Amniotic stem cell (primary cell): Measurements from ENCODE around the gene GPR63.
"Not testable (repeated sequence)": the region's sequence is repeated elsewhere in the genome, so short reads cannot be mapped to it uniquely, and the experiment has no call there.

Experiments
- DNase-seq: peaks from one replicate; lab custom pipeline; 2025; lab: John Stamatoyannopoulos, UW

Gene GPR63

GRCh38 chr6:96837081-96837971 is at the start of gene GPR63:
Gene GPR63 (minus strand): TSS chr6:96837477. CDS start chr6:96799731, 37,746 bp downstream.
- DNase-seq, result peak; percentile 25

GRCh38 chr6:96886519-96886918 is 49.2 kb upstream of the GPR63 start:
- no peak for DNase-seq

- DNase-seq, result not testable (repeated sequence)
Observed at GRCh38 chr6:96885187-96885631, 47.9 kb upstream of the GPR63 start.

GRCh38 chr6:96878143-96878542 is 40.9 kb upstream of the GPR63 start:
- DNase-seq, result no peak

GRCh38 chr6:96876886-96877545 is 39.7 kb upstream of the GPR63 start:
- no peak for DNase-seq

GRCh38 chr6:96872976-96873375 is 35.7 kb upstream of the GPR63 start:
- DNase-seq, result no peak

- no peak for DNase-seq
Observed at GRCh38 chr6:96865055-96865405, 27.8 kb upstream of the GPR63 start.

- no peak for DNase-seq
Observed at GRCh38 chr6:96864216-96865054, 27.2 kb upstream of the GPR63 start.

- DNase-seq, result no peak
Observed at GRCh38 chr6:96862560-96862959, 25.3 kb upstream of the GPR63 start.

- no peak for DNase-seq
Observed at GRCh38 chr6:96861588-96861987, 24.3 kb upstream of the GPR63 start.

GRCh38 chr6:96856856-96857255 is 19.6 kb upstream of the GPR63 start:
- no peak for DNase-seq

- DNase-seq, result no peak
Observed at GRCh38 chr6:96853083-96853482, 15.8 kb upstream of the GPR63 start.

- DNase-seq, result no peak
Observed at GRCh38 chr6:96852605-96853004, 15.3 kb upstream of the GPR63 start.

- DNase-seq, result no peak
Observed at GRCh38 chr6:96851858-96852257, 14.6 kb upstream of the GPR63 start.

- DNase-seq, result no peak
Observed at GRCh38 chr6:96849615-96850014, 12.3 kb upstream of the GPR63 start.

GRCh38 chr6:96844530-96844929 is 7.3 kb upstream of the GPR63 start:
- DNase-seq, result no peak

GRCh38 chr6:96841345-96841744 is 4.1 kb upstream of the GPR63 start:
- DNase-seq, result no peak

GRCh38 chr6:96836631-96837080 is 621 bp downstream of the GPR63 start:
- no peak for DNase-seq

- DNase-seq, result no peak
Observed at GRCh38 chr6:96834070-96834469, 3.2 kb downstream of the GPR63 start.

GRCh38 chr6:96832780-96833179 is 4.5 kb downstream of the GPR63 start:
- no peak for DNase-seq

- DNase-seq, result no peak
Observed at GRCh38 chr6:96826865-96827264, 10.4 kb downstream of the GPR63 start.

GRCh38 chr6:96823743-96824142 is 13.5 kb downstream of the GPR63 start:
- no peak for DNase-seq
